Measurements from ENCODE around the gene BIN1.

BIN1 gene

DNA sequence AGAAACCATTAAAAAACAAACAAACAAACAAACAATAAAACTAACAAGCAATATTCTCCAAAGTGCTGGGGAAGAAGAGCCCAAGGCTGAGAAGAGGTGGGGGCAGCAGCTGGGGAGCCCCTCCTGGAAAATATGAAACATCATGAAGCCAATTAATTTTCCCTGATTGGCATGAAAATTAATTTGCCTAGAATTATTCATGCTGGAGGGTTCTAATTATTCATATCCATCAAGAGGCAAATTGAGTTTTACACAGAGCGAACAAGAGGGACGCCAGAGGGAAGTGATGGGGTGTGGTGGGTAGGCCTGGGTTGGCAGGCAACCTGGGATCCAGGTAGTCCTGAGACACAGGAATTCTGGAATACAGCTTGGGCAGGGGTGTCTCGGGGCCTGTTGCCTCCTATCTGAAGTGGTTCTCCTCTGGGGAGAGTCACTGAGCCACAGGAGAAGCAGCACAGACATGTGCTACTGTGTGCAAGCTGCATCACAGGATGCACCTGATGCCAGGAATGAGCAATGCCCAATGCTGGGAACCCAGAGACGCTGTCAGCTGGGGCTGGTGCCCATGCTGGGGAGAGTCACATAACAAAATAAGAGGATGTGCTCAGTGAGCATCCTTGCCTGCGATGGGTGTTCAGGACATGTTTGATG is 107.7 kb downstream of the BIN1 start:
- no peak for DNase-seq (ENCODE audit: low read depth in 2 of 2)

DNA sequence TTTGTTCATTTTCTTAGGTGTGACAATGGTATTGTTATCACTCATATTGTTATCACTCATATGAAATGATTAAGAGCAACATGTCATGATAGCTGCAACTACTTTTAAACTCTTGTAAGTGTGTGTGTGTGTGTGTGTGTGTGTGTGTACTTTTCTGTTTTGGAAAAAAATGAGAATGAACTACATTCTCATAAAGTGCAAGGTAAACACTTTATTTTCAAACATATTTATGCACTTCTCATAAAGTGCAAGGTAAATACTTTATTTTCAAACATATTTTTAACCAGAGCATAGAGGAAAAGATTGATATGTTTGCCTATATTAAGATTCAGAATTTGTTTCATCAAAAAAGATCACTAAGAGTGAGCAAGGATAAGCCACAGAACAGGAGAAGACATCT is 108.5 kb downstream of the BIN1 start:
- no peak for DNase-seq (ENCODE audit: low read depth in 2 of 2)

All from stimulated activated CD4-positive, alpha-beta T cell treated with anti-CD3 and anti-CD28 coated beads, Interleukin-15, amount 100 ng/mL, for 48 hours (primary cell).